Putamen (tissue), 1 donor: ENCODE measurements around the gene CCDC14.
"Not testable (repeated sequence)": the region's sequence is repeated elsewhere in the genome, so short reads cannot be mapped to it uniquely, and the experiment has no call there.

Source experiments
- DNase-seq: peaks from one replicate; pipeline ENCODE4 v3.0.0-alpha.2; 2016; ENCODE audit warnings: low spot score

The CCDC14 gene, protein sequence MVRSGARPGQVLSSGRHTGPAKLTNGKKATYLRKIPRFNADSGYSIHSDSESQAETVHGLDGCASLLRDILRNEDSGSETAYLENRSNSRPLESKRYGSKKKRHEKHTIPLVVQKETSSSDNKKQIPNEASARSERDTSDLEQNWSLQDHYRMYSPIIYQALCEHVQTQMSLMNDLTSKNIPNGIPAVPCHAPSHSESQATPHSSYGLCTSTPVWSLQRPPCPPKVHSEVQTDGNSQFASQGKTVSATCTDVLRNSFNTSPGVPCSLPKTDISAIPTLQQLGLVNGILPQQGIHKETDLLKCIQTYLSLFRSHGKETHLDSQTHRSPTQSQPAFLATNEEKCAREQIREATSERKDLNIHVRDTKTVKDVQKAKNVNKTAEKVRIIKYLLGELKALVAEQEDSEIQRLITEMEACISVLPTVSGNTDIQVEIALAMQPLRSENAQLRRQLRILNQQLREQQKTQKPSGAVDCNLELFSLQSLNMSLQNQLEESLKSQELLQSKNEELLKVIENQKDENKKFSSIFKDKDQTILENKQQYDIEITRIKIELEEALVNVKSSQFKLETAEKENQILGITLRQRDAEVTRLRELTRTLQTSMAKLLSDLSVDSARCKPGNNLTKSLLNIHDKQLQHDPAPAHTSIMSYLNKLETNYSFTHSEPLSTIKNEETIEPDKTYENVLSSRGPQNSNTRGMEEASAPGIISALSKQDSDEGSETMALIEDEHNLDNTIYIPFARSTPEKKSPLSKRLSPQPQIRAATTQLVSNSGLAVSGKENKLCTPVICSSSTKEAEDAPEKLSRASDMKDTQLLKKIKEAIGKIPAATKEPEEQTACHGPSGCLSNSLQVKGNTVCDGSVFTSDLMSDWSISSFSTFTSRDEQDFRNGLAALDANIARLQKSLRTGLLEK

DNA sequence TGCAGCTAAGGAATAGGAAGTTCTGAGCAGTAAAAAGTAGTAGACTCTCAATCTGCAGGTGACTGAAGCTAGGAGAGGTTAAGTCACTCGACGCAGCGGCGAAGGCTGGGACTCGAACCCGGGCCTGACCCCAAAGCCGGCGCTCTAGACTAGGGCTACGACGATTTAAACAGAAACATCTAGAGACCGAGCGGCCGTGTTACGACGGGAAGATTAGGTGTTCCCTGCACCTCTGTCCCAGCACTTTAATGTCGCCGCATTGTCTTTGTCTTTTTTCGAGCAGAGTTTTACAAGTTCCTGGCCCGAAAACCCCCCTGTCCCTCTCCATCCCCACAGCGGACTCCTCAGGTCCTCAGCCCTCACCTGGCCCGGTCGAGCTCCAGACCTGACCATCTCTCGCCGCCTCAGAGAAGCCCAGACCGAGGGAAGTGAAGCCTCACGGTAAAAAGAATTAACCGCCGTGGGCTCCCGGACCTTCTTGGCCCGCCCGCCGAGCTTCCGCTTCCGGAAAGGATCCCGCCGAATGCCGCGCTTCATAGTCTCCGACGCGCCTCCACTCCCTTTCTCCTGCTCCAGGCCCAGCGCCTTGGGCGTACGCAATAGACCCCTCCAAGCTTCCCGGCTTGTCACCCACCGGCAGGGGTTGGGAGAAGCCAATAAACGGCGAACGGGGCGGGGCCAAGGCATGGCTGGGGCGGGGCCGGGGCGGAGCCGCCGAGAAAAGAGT is at the start of gene CCDC14:
Gene CCDC14 (minus strand): TSS at position 449 of the 727 bp plus-strand sequence. CDS start 56 bp downstream, at position 393.
- peak; percentile 86 for DNase-seq

DNA sequence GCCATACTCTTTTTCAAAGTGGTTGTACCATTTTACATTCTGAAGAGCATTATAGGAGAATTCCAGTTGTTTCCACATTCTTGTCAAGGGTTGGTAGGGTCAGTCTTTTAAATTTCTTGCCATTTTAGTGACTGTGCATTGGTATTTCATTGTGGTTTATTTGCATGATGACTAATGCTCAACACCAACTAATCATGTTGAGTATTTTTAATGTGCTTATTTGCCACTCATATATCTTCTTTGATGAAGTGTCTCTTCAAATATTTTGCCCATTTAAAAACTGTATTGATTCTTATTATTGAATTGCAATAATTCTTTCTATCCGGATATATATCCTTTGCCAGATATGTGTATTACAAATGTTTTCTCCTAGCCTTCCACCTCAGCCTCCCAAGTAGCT is 47.3 kb upstream of the CCDC14 start:
- not testable (repeated sequence) for DNase-seq

DNA sequence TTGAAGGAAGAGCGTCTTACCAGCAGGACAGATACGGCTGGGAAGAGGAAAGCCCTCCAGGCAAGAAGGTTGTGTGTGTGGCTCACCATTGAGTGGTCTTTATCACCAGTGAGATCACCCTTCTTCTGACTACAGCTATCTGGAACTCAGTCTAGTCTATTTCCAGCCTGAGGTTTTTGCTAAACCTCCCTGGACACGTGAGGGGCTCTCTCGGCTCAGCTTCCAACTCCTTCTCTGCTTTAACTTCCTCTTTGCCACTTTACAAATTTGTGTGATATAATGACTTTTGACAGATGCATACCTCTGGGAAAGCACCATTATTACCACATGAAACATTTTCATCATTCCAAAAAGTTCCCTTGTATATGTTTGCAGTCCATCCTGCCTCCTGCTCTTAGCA is 46.2 kb upstream of the CCDC14 start:
- no peak for DNase-seq

DNA sequence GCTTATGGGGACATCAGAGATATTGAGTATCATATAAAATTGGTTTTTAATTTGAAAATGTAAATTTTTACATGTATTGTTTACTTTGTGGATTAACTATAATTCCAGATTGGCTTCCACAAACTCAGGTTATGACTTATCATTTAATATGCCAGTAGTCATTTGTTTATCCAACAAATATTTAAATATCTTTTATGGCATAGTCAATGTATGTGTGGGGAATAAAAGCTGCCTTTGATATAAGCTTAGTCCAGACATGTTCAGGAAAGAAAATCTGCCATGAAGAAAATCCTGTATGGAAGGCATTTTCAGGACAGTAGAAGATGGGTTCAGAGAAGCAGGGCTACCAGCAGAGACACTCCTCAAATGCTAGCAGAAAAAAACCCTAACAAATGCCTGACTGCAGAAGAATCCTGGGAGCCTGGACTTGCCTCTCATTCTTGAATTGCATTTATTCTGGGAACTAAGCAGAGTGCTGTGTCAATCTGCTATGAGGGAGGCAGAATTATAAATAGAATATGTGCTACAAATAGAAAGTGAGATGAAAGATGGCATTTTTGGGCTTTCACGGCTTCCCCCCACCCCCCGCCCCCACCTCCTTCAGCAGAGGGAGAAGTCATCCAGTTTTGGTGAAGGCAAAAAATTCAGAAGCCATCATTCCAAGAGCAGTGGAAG is 41.5 kb upstream of the CCDC14 start:
- DNase-seq: peak; percentile 38

DNA sequence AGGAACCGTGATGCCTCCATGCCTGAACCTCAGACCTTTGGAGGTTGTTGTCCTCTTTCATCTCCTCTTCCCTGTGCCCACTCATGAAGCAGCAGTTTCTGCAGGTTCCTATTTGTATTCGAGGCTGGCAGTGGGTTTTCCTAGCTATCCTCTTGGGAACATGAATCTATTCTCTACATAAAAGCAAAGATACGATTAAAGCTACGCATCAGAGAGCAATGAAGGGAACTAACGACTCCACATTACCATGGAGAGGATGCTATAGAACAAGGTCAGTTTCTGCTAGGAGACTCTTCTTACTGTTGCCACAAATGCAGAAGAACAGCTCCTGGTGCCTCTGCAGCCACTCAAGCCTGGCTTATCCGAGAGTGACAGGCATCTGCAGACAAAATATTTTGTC is 40.3 kb upstream of the CCDC14 start:
- DNase-seq: not testable (repeated sequence)

DNA sequence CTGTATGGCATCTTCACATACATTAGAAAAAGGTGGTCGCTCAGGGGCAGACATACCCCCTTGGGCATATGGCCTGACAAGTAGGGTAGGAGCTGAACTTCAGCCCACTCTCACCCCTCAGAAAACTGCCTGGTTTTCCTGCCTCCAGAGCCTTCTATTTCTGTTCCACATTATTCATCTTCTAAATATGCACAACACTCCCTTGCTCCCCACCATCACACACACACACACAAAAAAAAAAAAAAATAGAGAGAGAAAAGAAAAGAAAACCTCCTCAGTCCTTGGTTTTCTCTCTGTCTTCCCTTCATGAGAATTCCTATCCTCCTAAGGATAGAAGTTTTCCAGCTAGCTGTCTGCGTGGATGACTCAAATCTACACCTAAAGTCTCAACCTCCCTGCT is 36.5 kb upstream of the CCDC14 start:
- no peak for DNase-seq

DNA sequence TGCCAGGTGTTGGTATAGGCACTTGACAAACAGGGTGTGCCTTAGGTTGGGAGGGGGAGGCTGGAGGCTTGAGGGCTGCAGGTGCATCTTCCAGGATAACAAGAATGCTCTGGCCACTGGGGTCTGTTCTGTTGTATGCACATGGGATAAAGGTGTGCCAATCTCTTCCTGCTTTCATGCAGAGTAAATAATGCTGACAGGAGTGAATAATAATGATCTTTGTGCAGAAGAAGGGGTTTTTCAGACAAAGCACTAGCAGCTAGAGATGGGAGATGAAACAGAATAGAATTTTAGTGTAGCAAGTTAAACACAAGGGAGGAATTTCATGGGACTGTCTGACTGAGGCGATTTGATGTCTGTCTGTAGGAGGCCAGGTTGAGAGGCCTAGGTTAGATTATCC is 32.8 kb upstream of the CCDC14 start:
- no peak for DNase-seq

DNA sequence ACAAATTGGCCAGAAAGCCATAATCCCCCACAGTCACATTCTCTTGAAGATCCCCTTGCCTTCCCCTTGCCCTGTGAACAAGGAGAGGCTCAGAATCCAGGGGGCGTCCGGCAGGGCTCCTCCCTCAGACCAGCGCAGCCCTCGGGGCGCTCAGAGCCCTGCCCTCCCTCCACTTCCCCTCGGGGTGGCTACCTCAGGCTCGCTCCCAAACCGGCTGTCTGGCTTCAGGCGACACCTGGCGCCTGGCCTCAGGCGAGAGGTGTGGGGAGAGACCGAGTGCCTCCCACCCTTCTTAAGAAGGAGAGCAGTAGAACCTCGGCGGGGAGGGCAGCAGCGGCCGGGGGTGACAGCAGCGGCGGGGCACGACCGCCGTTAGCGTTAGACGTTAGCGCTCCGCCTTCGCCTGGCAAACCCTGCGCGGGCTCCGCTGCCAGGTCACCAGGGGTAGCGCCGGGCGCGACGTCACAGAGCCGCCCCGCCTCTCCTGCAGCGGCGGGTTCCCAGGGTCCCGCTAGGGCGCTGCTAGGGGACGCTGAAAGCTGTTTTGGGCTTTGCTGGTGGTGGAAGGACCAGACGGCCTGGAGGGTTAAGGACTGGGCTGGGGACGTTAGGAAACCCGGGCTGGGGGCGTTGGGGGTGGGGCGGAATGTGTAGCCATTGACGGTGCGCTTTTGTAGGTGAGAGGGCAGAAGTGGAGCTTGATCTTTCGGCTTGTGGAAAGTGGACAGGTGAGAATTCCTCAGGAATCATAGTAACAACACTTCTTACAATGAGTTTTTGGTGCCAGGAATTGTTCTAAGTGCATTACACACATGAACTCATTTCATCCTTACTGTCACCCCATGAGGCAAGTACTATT is 30.9 kb upstream of the CCDC14 start, which contains the start of gene ROPN1:
Gene ROPN1 (minus strand): TSS at position 395 of the 859 bp plus-strand sequence. CDS start 11,643 bp downstream, outside the sequence.
- DNase-seq: not testable (repeated sequence)

DNA sequence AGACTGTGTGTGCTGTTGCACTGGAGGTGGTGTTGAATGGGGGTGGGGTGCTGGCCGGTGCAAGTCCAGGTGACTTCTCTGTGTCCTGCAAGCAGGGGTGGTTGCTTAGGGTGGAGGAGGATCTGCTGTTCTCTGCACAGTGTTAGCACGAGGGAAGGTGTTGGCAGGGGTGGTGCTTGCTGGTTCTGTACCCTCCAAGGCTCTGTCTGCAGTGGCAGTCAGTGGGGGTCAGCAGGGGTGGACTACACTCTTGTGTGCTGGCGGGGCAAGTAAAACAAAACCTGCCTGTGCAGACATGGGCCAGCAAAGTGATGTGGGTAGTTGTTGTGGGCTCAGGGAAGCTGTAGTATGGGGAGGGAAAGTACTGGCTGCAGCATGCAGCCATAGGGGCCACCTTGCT is 25.4 kb upstream of the CCDC14 start:
- no peak for DNase-seq

DNA sequence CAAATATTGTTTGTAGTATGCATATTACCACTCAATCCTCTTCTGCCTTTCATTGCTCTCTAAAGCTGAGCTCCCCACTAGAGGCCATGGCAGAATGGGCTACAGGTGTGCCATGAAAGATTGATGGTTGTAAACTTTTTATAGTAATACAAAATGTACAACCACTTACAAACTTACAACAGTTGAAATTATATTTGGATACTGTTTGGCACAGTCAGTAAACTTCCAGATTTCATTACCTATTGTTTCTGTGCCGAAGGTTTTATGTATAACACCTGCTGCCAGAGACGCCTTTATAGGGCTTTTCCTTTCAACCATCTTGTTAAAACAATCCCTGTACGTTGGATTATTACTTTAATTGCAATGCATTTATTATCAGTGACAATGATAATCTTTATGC is 23.9 kb upstream of the CCDC14 start:
- DNase-seq: no peak

DNA sequence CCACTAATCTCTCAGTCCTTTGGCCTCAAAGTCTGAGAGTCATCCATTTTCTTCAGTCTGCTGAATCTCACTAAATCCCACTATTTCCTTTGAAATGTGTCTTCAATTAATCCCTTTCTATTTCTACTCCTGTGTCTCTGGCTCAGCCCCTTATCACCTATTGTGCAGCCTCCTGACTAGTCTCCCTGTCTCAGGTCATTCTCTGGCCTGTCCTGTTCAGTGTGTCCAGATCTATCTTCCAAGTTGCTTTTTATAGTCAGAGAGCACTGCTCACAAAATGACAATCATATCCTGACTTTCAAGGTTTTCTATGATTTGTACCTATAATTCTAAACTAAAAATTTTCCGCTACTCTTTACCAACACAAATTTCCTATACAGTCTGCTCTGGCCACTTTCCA is 23.3 kb upstream of the CCDC14 start:
- no peak for DNase-seq

DNA sequence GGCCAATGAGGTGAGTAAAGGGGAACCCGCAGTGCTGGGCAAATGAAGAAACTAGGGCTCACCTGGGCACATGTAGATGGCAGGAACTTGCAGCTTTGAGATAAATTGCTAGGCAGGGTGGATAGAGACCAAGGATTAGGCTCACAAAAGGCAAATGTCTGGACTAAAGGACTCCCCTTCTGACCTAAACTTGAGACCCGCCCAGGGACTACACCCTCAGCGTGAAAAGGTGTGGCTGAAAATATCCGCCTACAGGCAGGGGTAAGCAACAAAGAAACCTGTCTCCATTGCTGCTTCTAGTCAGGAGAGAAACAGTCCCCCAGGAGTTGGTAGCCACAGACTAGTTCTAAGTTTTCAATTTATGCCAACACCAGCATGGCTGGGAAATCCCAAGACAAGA is 20.3 kb upstream of the CCDC14 start:
- DNase-seq: not testable (repeated sequence)

DNA sequence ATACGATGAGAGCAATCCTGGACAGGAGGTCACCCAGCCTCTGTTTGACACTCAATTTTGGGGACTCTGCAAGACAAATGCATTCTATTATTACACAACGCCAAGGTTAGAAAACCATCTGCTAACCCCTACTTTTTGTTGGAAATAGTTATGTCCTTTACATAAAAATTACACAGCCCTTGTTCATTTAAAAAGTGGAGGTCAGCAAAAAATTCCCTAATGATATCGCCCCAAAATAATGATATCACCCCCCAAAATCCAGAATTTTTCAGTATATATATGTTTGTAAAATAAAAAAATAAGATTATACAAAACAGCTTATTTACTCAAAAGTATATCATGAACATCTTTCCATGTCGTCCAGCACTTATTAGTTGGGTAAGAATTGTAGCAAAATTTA is 19.5 kb upstream of the CCDC14 start:
- DNase-seq: no peak

DNA sequence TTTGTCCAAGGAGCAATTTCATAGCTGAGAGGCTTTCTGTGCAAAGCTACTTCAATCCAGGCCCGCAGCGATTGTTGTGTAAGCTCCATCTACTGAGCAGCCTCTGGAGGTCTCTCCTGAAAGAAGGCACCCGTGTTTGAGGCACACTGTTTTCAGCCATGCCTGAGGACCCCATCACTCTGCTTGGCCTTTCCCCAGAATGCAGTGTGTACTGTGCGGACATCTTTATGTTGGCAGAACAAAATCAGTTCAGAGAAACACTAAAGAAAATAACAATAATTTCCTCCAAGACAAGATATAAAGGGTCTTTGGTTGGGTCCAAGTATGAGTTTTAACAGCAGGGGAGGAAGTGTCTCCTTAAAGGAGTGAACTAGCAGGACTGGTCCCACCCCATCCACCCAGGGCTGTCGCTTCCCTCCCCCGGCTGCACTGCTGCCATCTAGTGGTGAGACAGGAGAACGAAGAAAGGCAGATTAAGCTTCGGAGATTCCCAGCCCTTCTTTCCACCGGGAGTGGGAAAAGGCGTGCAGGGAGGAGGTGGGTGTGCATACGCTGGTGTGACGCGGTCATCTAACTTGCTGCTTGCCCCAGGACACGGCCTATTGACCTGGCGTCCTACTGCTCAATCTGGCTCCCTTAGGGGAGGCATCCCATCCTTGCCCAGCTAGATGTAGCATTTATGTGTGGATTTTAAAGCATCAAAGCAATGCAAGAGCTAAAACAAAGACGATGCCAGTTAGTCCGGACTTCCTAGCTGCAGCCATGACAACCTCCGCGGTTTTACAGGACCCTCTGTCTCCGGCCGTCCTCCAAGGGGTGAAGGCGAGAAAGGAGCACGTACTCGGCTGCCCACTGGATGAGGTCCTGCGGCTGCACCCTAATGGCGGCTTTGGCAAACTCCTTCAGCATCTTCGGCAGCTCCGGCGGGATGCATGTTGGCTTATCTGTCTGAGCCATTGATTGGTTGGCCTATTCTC is 18.8 kb upstream of the CCDC14 start:
- peak; percentile 53 for DNase-seq

DNA sequence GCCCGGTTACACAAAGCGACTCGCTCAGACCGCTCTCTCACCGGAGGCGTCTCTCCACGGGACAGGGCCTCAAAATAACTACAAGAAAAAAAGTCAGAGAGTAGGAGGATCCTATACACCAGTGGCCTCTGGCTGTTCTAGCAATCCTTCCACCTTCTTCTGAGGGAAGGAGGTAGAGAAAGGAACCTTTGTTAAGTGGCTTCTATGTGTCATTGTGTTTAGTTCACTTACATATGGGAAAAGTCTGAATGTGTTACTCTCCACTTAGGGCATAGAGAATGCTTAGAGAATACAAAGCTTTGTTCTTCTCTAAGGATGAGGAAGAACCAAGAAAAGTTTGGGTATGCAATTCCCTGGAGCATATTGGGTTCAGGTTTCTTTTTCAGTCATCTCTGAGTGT is 15.9 kb upstream of the CCDC14 start:
- not testable (repeated sequence) for DNase-seq

DNA sequence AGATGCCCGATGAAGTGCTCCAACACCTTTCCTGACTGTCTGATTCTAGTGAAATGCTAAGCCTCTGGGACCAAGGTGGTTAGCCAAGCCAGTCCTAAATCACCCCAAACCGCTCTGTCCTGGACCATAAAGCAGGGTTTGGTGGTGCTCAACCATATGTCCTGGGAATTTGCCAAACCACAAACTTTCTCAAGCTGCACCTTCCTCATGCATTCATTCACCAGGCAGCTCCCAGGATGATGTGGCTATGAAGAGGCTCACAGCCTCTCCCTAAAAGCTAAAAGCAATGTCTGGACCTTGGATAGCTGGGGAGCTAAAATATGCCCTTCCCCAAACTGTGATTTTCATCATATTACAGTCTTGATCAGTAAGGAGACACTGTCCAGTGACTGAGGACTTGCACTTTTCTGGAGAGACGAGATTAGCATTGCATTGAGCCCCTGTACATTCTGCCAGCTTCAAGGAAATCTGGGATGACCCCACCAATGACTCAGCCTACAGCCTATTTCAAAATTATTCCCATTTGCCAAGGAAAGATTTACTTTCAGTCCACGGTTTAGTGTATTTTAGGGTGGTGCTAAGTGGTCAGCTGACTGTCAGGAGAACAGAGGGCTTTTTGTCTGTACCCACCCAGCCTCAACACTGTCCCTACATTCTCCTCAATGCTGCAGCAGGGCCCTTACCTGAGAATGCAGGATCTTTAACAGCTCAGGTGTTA is 15.3 kb upstream of the CCDC14 start:
- DNase-seq: not testable (repeated sequence)

DNA sequence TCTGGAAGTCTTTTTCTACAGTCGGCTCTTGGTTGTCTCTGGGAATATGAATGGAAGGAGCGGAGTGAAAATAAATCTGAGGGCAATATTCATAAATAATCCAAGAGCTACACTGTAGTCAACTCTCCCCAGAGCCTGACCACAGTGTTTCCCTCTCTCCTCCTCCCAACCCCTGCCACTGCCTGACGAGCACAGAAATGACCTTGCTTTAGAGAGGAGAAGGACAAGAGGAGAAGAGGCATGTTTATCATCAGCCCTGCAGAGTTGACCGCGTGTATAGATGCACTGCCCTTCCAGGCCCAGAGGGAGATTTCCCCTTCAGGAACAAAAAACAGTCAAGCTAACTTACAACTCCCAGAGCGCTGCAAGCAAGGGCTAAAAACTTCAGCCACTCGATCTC is 14.0 kb upstream of the CCDC14 start:
- DNase-seq: not testable (repeated sequence)

DNA sequence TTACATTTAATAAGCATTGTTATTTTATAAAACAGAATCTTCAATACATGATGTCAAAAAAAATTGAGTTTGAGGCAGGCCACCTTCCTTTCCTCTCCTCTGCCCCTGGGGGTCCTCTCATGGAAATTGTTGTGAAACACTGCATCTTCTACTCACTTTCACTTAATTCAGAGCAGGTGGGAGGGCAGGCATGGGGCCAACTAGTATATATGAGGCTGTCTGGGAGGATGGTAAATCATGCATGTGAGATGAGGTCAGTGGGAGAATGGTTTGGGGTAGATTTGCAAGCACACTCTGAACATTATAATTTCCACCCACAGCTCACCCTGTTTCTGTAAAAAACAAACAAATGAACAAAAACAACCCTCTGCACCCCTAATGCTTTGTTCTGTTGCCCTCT is 10.4 kb upstream of the CCDC14 start:
- DNase-seq: no peak

DNA sequence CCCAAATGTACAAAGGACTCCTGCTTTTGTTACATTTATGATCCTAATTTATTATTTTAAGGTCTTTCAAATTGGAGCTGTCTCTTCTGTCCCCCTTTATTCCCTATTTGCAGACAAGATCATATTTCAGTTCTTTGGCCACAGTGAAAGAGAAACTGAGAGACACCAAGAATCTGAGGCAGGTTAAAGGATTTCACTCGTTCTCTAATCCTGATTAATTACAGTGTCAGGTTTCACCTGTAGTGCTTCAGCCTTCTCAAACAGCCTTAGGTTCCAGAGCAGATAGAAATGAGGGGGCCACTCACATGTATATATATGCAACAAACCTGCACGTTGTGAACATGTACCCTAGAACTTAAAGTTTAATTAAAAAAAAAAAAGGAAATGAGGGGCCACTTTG is 6.2 kb upstream of the CCDC14 start:
- not testable (repeated sequence) for DNase-seq
